ENCODE data around the gene NDUFS1.

DNA sequence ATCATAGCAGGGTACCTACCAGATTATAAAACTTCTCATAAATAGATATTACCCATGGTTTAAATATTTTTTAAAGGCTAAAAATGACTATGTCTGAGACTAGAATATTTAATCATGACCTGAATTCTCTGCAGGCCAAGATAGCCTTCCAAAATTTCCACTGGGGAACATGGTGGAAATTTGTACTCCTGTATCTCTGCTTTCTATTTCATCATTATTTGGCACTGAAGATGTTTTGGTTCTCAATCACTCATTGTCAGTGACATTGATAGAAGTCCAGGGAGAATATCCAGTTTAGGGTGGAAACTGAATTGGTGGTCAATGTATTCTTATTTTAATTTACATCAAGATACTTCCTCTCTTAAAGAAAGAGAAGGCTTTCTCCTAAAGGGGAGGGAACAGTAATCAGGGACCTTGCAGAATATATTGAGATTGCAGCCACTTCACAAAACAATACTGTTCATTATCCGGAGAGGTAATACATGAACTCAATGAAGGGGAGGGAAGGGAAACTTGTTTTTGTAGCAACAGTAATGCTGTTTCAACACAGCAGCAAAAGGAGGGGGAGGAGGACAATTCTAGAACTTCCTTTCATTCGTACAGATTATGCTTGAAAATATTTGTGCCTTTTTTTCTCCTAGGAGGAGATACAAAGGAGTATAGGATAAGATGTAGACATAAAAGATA is 34.6 kb upstream of the NDUFS1 start:
- TF ChIP-seq, protein P1, sequence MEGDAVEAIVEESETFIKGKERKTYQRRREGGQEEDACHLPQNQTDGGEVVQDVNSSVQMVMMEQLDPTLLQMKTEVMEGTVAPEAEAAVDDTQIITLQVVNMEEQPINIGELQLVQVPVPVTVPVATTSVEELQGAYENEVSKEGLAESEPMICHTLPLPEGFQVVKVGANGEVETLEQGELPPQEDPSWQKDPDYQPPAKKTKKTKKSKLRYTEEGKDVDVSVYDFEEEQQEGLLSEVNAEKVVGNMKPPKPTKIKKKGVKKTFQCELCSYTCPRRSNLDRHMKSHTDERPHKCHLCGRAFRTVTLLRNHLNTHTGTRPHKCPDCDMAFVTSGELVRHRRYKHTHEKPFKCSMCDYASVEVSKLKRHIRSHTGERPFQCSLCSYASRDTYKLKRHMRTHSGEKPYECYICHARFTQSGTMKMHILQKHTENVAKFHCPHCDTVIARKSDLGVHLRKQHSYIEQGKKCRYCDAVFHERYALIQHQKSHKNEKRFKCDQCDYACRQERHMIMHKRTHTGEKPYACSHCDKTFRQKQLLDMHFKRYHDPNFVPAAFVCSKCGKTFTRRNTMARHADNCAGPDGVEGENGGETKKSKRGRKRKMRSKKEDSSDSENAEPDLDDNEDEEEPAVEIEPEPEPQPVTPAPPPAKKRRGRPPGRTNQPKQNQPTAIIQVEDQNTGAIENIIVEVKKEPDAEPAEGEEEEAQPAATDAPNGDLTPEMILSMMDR (IDR thresholded peaks at IDR 0.05), result no peak
- TF ChIP-seq POLR2A (IDR thresholded peaks at IDR 0.05), result no peak
